SK-N-SH treated with all-trans-retinoic acid at 6 μM for 48 hours (cell line): Measurements from ENCODE around the gene TXNDC12.

ENCODE experiments used
- ATAC-seq: fragments of 200-7000 bp; cut with Tn5 transposase; 3 replicates; pipeline ENCODE4 v1.9.1; 2020; ENCODE audit warnings: mild to moderate bottlenecking, moderate library complexity
- ARNTL ChIP-seq: fragments of 450-650 bp; formaldehyde crosslinking; IDR thresholded peaks from 2 replicates; pipeline ENCODE4 v1.5.0; 2020; ENCODE audit warnings: low read depth, mild to moderate bottlenecking, moderate library complexity, borderline replicate concordance
- BACH2 ChIP-seq: fragments of 250-450 bp; sonication (Bioruptor Pico); IDR thresholded peaks from 2 replicates; pipeline ENCODE4 v1.9.0; 2021; ENCODE audit warnings: mild to moderate bottlenecking, borderline replicate concordance
- CREB5 ChIP-seq: fragments of 250-450 bp; sonication (Bioruptor Pico); IDR thresholded peaks from 2 replicates; pipeline ENCODE4 v1.5.1; 2020; ENCODE audit warnings: low read depth, mild to moderate bottlenecking, moderate library complexity
- CSDC2 ChIP-seq: fragments of 250-450 bp; sonication (Bioruptor Pico); IDR thresholded peaks from 2 replicates; pipeline ENCODE4 v1.5.0; 2020; ENCODE audit warnings: mild to moderate bottlenecking, moderate library complexity
- CSRNP3 ChIP-seq: fragments of 250-450 bp; sonication (Bioruptor Pico); IDR thresholded peaks from 2 replicates; pipeline ENCODE4 v1.5.1; 2021; ENCODE audit warnings: mild to moderate bottlenecking, moderate library complexity
- ESRRG ChIP-seq: fragments of 250-450 bp; sonication (Bioruptor Pico); IDR thresholded peaks from 2 replicates; pipeline ENCODE4 v1.6.1; 2021; ENCODE audit warnings: mild to moderate bottlenecking
- GLIS3 ChIP-seq: fragments of 250-450 bp; sonication (Bioruptor Pico); IDR thresholded peaks from 2 replicates; pipeline ENCODE4 v1.5.0; 2020; ENCODE audit warnings: mild to moderate bottlenecking, moderate library complexity
- ISL1 ChIP-seq: fragments of 250-450 bp; sonication (Bioruptor Pico); IDR thresholded peaks from 2 replicates; pipeline ENCODE4 v2.1.2; 2022; ENCODE audit warnings: mild to moderate bottlenecking, moderate library complexity
- OSR1 ChIP-seq: fragments of 250-450 bp; sonication (Bioruptor Pico); IDR thresholded peaks from 2 replicates; pipeline ENCODE4 v1.8.0; 2022; ENCODE audit warnings: moderate library complexity, mild to moderate bottlenecking, inconsistent platforms
- PATZ1 ChIP-seq: fragments of 250-450 bp; sonication (Bioruptor Pico); IDR thresholded peaks from 2 replicates; pipeline ENCODE4 v1.8.0; 2020; ENCODE audit warnings: mild to moderate bottlenecking, moderate library complexity, borderline replicate concordance
- POU6F1 ChIP-seq: fragments of 250-450 bp; sonication (Bioruptor Pico); IDR thresholded peaks from 2 replicates; pipeline ENCODE4 v1.8.0; 2021; ENCODE audit warnings: low read depth, mild to moderate bottlenecking, moderate library complexity, borderline replicate concordance
- PPARA ChIP-seq: fragments of 250-450 bp; sonication (Bioruptor Pico); IDR thresholded peaks from 2 replicates; pipeline ENCODE4 v1.5.0; 2020; ENCODE audit warnings: mild to moderate bottlenecking, borderline replicate concordance
- RARB ChIP-seq: fragments of 250-450 bp; sonication (Bioruptor Pico); IDR thresholded peaks from 2 replicates; pipeline ENCODE4 v1.8.0; 2021; ENCODE audit warnings: mild to moderate bottlenecking, moderate library complexity
- SNAI2 ChIP-seq: fragments of 250-450 bp; sonication (Bioruptor Pico); IDR thresholded peaks from 2 replicates; pipeline ENCODE4 v1.5.0; 2020; ENCODE audit warnings: mild to moderate bottlenecking, moderate library complexity
- TCF4 ChIP-seq: fragments of 250-450 bp; sonication (Bioruptor Pico); IDR thresholded peaks from 2 replicates; pipeline ENCODE4 v1.8.0; 2021; ENCODE audit warnings: mild to moderate bottlenecking, moderate library complexity, borderline replicate concordance
- TOX ChIP-seq: fragments of 250-450 bp; sonication (Bioruptor Pico); IDR thresholded peaks from 2 replicates; pipeline ENCODE4 v1.8.0; 2021; ENCODE audit warnings: mild to moderate bottlenecking, moderate library complexity, borderline replicate concordance
- TSHZ2 ChIP-seq: fragments of 250-450 bp; sonication (Bioruptor Pico); IDR thresholded peaks from 2 replicates; pipeline ENCODE4 v1.5.0; 2020; ENCODE audit warnings: mild to moderate bottlenecking, moderate library complexity
- ZC3H10 ChIP-seq: fragments of 250-450 bp; sonication (Bioruptor Pico); IDR thresholded peaks from 2 replicates; pipeline ENCODE4 v1.5.1; 2021; ENCODE audit warnings: mild to moderate bottlenecking, moderate library complexity
- ZFP3 ChIP-seq: fragments of 250-450 bp; sonication (Bioruptor Pico); IDR thresholded peaks from 2 replicates; pipeline ENCODE4 v1.5.0; 2020; ENCODE audit warnings: mild to moderate bottlenecking, moderate library complexity
- ZFP30 ChIP-seq: fragments of 450-650 bp; formaldehyde crosslinking; IDR thresholded peaks from 2 replicates; pipeline ENCODE4 v1.5.0; 2022; ENCODE audit warnings: mild to moderate bottlenecking, moderate library complexity
- ZNF565 ChIP-seq: fragments of 450-650 bp; formaldehyde crosslinking; conservative IDR thresholded peaks from 2 replicates; pipeline ENCODE4 v1.5.0; 2020; ENCODE audit warnings: low read depth, mild to moderate bottlenecking, moderate library complexity
- ZNF70 ChIP-seq: fragments of 450-650 bp; formaldehyde crosslinking; IDR thresholded peaks from 2 replicates; pipeline ENCODE4 v1.5.0; 2020; ENCODE audit warnings: mild to moderate bottlenecking, moderate library complexity
- ZNF8 ChIP-seq: fragments of 450-650 bp; formaldehyde crosslinking; IDR thresholded peaks from 2 replicates; pipeline ENCODE4 v1.5.0; 2020; ENCODE audit warnings: mild to moderate bottlenecking, moderate library complexity

Gene TXNDC12

GRCh38 chr1:51982161-51982560, 72.8 kb downstream of the TXNDC12 start:
- TF ChIP-seq PATZ1 (CRISPR knock-in tag) (no peak), ARNTL (CRISPR knock-in tag) (no peak), TCF4 (CRISPR knock-in tag) (no peak), CSDC2 (CRISPR knock-in tag) (no peak), GLIS3 (no peak), ZFP30 (CRISPR knock-in tag) (no peak), POU6F1 (CRISPR knock-in tag) (no peak), RARB (no peak), TSHZ2 (CRISPR knock-in tag) (no peak), CREB5 (CRISPR knock-in tag) (no peak), SNAI2 (CRISPR knock-in tag) (no peak), ZC3H10 (CRISPR knock-in tag) (no peak), OSR1 (CRISPR knock-in tag) (no peak), BACH2 (CRISPR knock-in tag) (no peak), ZFP3 (CRISPR knock-in tag) (no peak), ZNF565 (CRISPR knock-in tag) (no peak)
- TF ChIP-seq, all 23 proteins: peak for 0
- ATAC-seq = no peak

- no peak for ATAC-seq
- TF ChIP-seq TSHZ2 (CRISPR knock-in tag) = no peak
- TF ChIP-seq BACH2 (CRISPR knock-in tag) = no peak
- TF ChIP-seq ZFP3 (CRISPR knock-in tag) = no peak
These were observed 73.4 kb downstream of the TXNDC12 start for GRCh38 chr1:51981555-51981954.

- ATAC-seq = no peak
- no peak for TF ChIP-seq CSRNP3 (CRISPR knock-in tag)
- TF ChIP-seq TOX (CRISPR knock-in tag) = no peak
- no peak for TF ChIP-seq ISL1 (CRISPR knock-in tag)
- no peak for TF ChIP-seq ZFP30 (CRISPR knock-in tag)
- no peak for TF ChIP-seq SNAI2 (CRISPR knock-in tag)
- TF ChIP-seq CSDC2 (CRISPR knock-in tag) = no peak
- TF ChIP-seq PATZ1 (CRISPR knock-in tag) = no peak
- TF ChIP-seq PPARA (CRISPR knock-in tag) = no peak
- no peak for TF ChIP-seq ZNF565 (CRISPR knock-in tag)
- no peak for TF ChIP-seq OSR1 (CRISPR knock-in tag)
- no peak for TF ChIP-seq ZNF70 (CRISPR knock-in tag)
- TF ChIP-seq ZNF8 (CRISPR knock-in tag) = no peak
- TF ChIP-seq ARNTL (CRISPR knock-in tag) = no peak
- TF ChIP-seq ESRRG (CRISPR knock-in tag) = no peak
- no peak for TF ChIP-seq RARB
These were observed 76.9 kb downstream of the TXNDC12 start for GRCh38 chr1:51978099-51978498.
